ENCODE measurements around the gene MTHFD1.

DNA sequence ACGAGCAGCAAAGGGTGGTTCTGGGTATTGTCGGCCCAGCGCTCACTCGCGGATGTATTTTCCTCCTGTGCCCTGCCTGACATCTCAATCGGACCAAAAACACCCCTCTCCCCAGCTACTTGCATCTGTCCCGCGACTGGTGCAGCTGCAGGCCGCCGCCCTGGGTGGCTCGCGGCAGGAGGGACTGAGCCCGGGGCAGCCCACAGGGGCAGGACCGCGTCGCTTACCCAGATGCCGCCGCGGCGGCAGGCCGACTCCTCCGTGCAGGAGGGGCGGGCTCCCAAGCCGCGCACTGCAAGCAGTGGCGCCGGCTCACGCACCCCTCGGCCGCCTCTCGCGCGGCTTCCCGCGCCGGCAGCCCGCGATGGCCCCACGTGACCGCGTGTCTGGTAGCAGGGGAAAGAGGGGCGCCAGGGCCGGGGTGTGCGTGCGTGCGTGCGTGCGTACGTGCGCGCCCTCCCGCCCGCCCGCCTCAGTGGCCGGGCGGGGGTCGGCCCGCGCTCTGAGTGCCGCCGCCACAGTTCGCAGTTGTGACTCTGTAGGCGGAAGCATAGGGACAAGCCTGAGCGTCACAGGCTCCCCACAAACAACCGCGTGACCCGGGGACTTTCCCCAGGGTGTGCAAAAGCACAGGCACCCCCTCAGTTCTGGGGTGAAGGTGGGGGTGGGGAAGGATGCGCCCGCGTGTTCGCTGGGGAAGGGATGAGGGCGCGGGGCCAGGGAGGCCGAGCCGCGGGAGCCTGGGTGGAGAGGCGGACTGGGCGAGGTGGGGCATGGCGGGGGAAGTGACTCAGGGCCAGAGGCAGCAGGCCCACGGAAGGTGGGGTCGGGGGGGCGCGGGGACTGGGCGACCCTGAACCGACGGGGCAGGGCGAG, 115.5 kb downstream of the MTHFD1 start, which contains the start of gene ZBTB25:
- TF ChIP-seq POLR2A (IDR thresholded peaks at IDR 0.05; ENCODE audit: low read depth): peak; percentile 85
- TF ChIP-seq, protein P1, sequence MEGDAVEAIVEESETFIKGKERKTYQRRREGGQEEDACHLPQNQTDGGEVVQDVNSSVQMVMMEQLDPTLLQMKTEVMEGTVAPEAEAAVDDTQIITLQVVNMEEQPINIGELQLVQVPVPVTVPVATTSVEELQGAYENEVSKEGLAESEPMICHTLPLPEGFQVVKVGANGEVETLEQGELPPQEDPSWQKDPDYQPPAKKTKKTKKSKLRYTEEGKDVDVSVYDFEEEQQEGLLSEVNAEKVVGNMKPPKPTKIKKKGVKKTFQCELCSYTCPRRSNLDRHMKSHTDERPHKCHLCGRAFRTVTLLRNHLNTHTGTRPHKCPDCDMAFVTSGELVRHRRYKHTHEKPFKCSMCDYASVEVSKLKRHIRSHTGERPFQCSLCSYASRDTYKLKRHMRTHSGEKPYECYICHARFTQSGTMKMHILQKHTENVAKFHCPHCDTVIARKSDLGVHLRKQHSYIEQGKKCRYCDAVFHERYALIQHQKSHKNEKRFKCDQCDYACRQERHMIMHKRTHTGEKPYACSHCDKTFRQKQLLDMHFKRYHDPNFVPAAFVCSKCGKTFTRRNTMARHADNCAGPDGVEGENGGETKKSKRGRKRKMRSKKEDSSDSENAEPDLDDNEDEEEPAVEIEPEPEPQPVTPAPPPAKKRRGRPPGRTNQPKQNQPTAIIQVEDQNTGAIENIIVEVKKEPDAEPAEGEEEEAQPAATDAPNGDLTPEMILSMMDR (IDR thresholded peaks at IDR 0.05): no peak
